ENCODE data around the gene BCAS1.

The BCAS1 gene

GRCh38 chr20:54063992-54064676, 6.3 kb downstream of the BCAS1 start:
- Mint-ChIP-seq H3K4me3 (peak overlapping the region; percentile 15 to 21), H3K27ac (peak overlapping the region; percentile 25 to 88)
- peak; percentile 86 for ATAC-seq (replicated peaks)

GRCh38 chr20:54063580-54063979, 6.8 kb downstream of the BCAS1 start:
- Mint-ChIP-seq H3K27me3 (no peaks in the 10 kb centered on the region), H3K4me1 (ENCODE audit: low read depth in 2 of 2) (peaks cover 13 to 18% of the 10 kb centered on the region in 2 donors), H3K9me3 (no peaks in the 10 kb centered on the region), H3K36me3 (ENCODE audit: insufficient read depth) (peaks cover 3% of the 10 kb centered on the region), H3K27ac (peak overlapping the region; percentile 25 to 88), H3K4me3 (peak overlapping the region; percentile 15 to 21)
- no peak for DNase-seq
- ATAC-seq (replicated peaks) = no peak

More at GRCh38 chr20:54063992-54064676, 6.3 kb downstream of the BCAS1 start:
- DNase-seq = peak; percentile 33 to 51 (median 48)
- peaks cover 13 to 18% of the 10 kb centered on the region in 2 donors for H3K4me1 Mint-ChIP-seq (ENCODE audit: low read depth in 2 of 2)
- peaks cover 3% of the 10 kb centered on the region for H3K36me3 Mint-ChIP-seq (ENCODE audit: insufficient read depth)
- no peaks in the 10 kb centered on the region for H3K27me3 Mint-ChIP-seq
- no peaks in the 10 kb centered on the region for H3K9me3 Mint-ChIP-seq

GRCh38 chr20:54062812-54063280, 7.5 kb downstream of the BCAS1 start:
- Mint-ChIP-seq H3K27me3 (no peaks in the 10 kb centered on the region), H3K36me3 (ENCODE audit: insufficient read depth) (peaks cover 3% of the 10 kb centered on the region), H3K4me1 (ENCODE audit: low read depth in 2 of 2) (peaks cover 13 to 15% of the 10 kb centered on the region in 2 donors), H3K27ac (no peak overlapping the region), H3K9me3 (no peaks in the 10 kb centered on the region), H3K4me3 (no peak overlapping the region)
- DNase-seq (peak in 1 of 3 experiments; percentile 3), ATAC-seq (replicated peaks) (no peak)

GRCh38 chr20:54061101-54061881, 9.1 kb downstream of the BCAS1 start:
- no peak for DNase-seq
- H3K27me3 Mint-ChIP-seq = no peaks in the 10 kb centered on the region
- H3K4me1 Mint-ChIP-seq (ENCODE audit: low read depth in 2 of 2) = peaks cover 13 to 15% of the 10 kb centered on the region in 2 donors
- no peak overlapping the region for H3K4me3 Mint-ChIP-seq
- H3K27ac Mint-ChIP-seq = peak overlapping the region in 1 of 2 donors; percentile 1
- H3K9me3 Mint-ChIP-seq = no peaks in the 10 kb centered on the region
- peaks cover 3% of the 10 kb centered on the region for H3K36me3 Mint-ChIP-seq (ENCODE audit: insufficient read depth)
- no peak for ATAC-seq (replicated peaks)

GRCh38 chr20:54059691-54060364, 10.6 kb downstream of the BCAS1 start:
- no peaks in the 10 kb centered on the region for H3K9me3 Mint-ChIP-seq
- no peak for ATAC-seq (replicated peaks)
- peaks cover 13 to 15% of the 10 kb centered on the region in 2 donors for H3K4me1 Mint-ChIP-seq (ENCODE audit: low read depth in 2 of 2)
- no peak overlapping the region for H3K4me3 Mint-ChIP-seq
- DNase-seq = no peak
- peaks cover 3% of the 10 kb centered on the region for H3K36me3 Mint-ChIP-seq (ENCODE audit: insufficient read depth)
- no peak overlapping the region for H3K27ac Mint-ChIP-seq
- H3K27me3 Mint-ChIP-seq = no peaks in the 10 kb centered on the region

- Mint-ChIP-seq H3K4me3 (peak overlapping the region in 1 of 2 donors; percentile 40), H3K27ac (peak overlapping the region in 1 of 2 donors; percentile 23), H3K36me3 (ENCODE audit: insufficient read depth) (no peaks in the 10 kb centered on the region), H3K4me1 (ENCODE audit: low read depth in 2 of 2) (peaks cover under 1 to 4% of the 10 kb centered on the region in 2 donors), H3K27me3 (peaks cover 0 to 4% of the 10 kb centered on the region in 2 donors), H3K9me3 (no peaks in the 10 kb centered on the region)
- peak; percentile 32 for ATAC-seq (replicated peaks)
- peak in 1 of 3 experiments; percentile 3 for DNase-seq
Measured at GRCh38 chr20:54058420-54059139, 11.8 kb downstream of the BCAS1 start.

GRCh38 chr20:54056762-54057639, 13.4 kb downstream of the BCAS1 start:
- H3K4me3 Mint-ChIP-seq = no peak overlapping the region
- no peaks in the 10 kb centered on the region for H3K4me1 Mint-ChIP-seq (ENCODE audit: low read depth in 2 of 2)
- H3K9me3 Mint-ChIP-seq = no peaks in the 10 kb centered on the region
- no peaks in the 10 kb centered on the region for H3K36me3 Mint-ChIP-seq (ENCODE audit: insufficient read depth)
- DNase-seq (no peak), ATAC-seq (replicated peaks) (no peak)
- no peak overlapping the region for H3K27ac Mint-ChIP-seq
- peaks cover 6 to 12% of the 10 kb centered on the region in 2 donors for H3K27me3 Mint-ChIP-seq

GRCh38 chr20:54054516-54054915, 15.9 kb downstream of the BCAS1 start:
- DNase-seq = no peak
- no peak for ATAC-seq (replicated peaks)

GRCh38 chr20:54051068-54051467, 19.3 kb downstream of the BCAS1 start:
- no peak for DNase-seq
- H3K27me3 Mint-ChIP-seq = peaks cover 9 to 37% of the 10 kb centered on the region in 2 donors

More at GRCh38 chr20:54054516-54054915, 15.9 kb downstream of the BCAS1 start:
- Mint-ChIP-seq H3K4me3 (no peak overlapping the region), H3K9me3 (no peaks in the 10 kb centered on the region), H3K27me3 (peaks cover 9 to 37% of the 10 kb centered on the region in 2 donors), H3K4me1 (ENCODE audit: low read depth in 2 of 2) (no peaks in the 10 kb centered on the region), H3K36me3 (ENCODE audit: insufficient read depth) (no peaks in the 10 kb centered on the region), H3K27ac (no peak overlapping the region)

GRCh38 chr20:54048891-54049545, 21.4 kb downstream of the BCAS1 start:
- peaks cover 3 to 8% of the 10 kb centered on the region in 2 donors for H3K4me1 Mint-ChIP-seq (ENCODE audit: low read depth in 2 of 2)
- peaks cover 9 to 37% of the 10 kb centered on the region in 2 donors for H3K27me3 Mint-ChIP-seq
- H3K4me3 Mint-ChIP-seq = no peak overlapping the region
- ATAC-seq (replicated peaks) (no peak), DNase-seq (no peak)
- H3K27ac Mint-ChIP-seq = no peak overlapping the region
- peaks cover 2% of the 10 kb centered on the region for H3K36me3 Mint-ChIP-seq (ENCODE audit: insufficient read depth)
- no peaks in the 10 kb centered on the region for H3K9me3 Mint-ChIP-seq

More at GRCh38 chr20:54051068-54051467, 19.3 kb downstream of the BCAS1 start:
- Mint-ChIP-seq H3K36me3 (ENCODE audit: insufficient read depth) (peaks cover 2% of the 10 kb centered on the region), H3K4me1 (ENCODE audit: low read depth in 2 of 2) (peaks cover 3 to 8% of the 10 kb centered on the region in 2 donors), H3K9me3 (no peaks in the 10 kb centered on the region), H3K4me3 (no peak overlapping the region), H3K27ac (no peak overlapping the region)
- no peak for ATAC-seq (replicated peaks)

GRCh38 chr20:54048481-54048880, 21.9 kb downstream of the BCAS1 start:
- no peak overlapping the region for H3K4me3 Mint-ChIP-seq
- ATAC-seq (replicated peaks) = no peak
- H3K36me3 Mint-ChIP-seq (ENCODE audit: insufficient read depth) = peaks cover 2% of the 10 kb centered on the region
- peaks cover 3 to 8% of the 10 kb centered on the region in 2 donors for H3K4me1 Mint-ChIP-seq (ENCODE audit: low read depth in 2 of 2)
- peaks cover 9 to 32% of the 10 kb centered on the region in 2 donors for H3K27me3 Mint-ChIP-seq
- H3K27ac Mint-ChIP-seq = no peak overlapping the region
- no peak for DNase-seq
- no peaks in the 10 kb centered on the region for H3K9me3 Mint-ChIP-seq
